Thoracic aorta (tissue), 2 donors: ENCODE results near the gene NOTCH4. TPM values are rescaled to one million over a fixed set of nuclear protein-coding genes. Genes with fewer than 3 reads are reported as not detected.
"Not testable (repeated sequence)": the region's sequence is repeated elsewhere in the genome, so short reads cannot be mapped to it uniquely, and the experiment has no call there.

ENCODE experiments used
- ATAC-seq: fragments of 150-250 bp; one replicate; pipeline ENCODE4 v1.8.0; 2017; ENCODE audit warnings: low read depth; ENCODE audit not compliant: insufficient number of reproducible peaks, low FRiP score
- DNase-seq: peaks from one replicate; pipeline ENCODE4 v3.0.0-alpha.2; 2020; ENCODE audit warnings: low spot score
- H3K27ac ChIP-seq, 2 donors: fragments of 200-600 bp; sonication (generic); 1 replicate in 1 of 2; 2 replicates in 1 of 2; pipeline ENCODE4 v1.5.1; 2016; ENCODE audit warnings: mild to moderate bottlenecking in 2 of 2, moderate library complexity in 2 of 2
- H3K27me3 ChIP-seq: fragments of 200-600 bp; sonication (generic); replicated peaks from 2 replicates; pipeline ENCODE4 v1.6.0; 2016; ENCODE audit warnings: mild to moderate bottlenecking; ENCODE audit not compliant: insufficient read depth
- H3K36me3 ChIP-seq: fragments of 200-600 bp; sonication (generic); one replicate; pipeline ENCODE4 v1.5.1; 2016
- H3K4me1 ChIP-seq, 2 donors: fragments of 200-600 bp; sonication (generic); 1 replicate in 1 of 2; 2 replicates in 1 of 2; pipeline versions ENCODE4 v1.5.1 to v1.6.0; 2016; ENCODE audit warnings: low read depth in 2 of 2, mild to moderate bottlenecking in 1 of 2; ENCODE audit not compliant: control insufficient read depth in 1 of 2
- H3K4me3 ChIP-seq: fragments of 200-600 bp; sonication (generic); 2 replicates; pipeline ENCODE4 v1.5.1; 2016; ENCODE audit warnings: mild to moderate bottlenecking
- H3K9me3 ChIP-seq: fragments of 200-600 bp; sonication (generic); 2 replicates; pipeline ENCODE4 v1.5.1; 2016
- total RNA-seq, 2 donors: library from RNA; depleted of rRNA; stranded (reverse); fragments of >200 nt; gene quantifications; one replicate each; pipeline versions ENCODE4 v1.1.0 to v1.2.3, GENCODE V29; 2016
- TF ChIP-seq, protein P1 (sequence below): fragments of 200-600 bp; sonication (generic); IDR thresholded peaks from one replicate; pipeline ENCODE4 v1.5.1; 2019; ENCODE audit warnings: antibody characterized with exemption

Gene NOTCH4
- total RNA-seq, 2 donors from 2014 or later = 23.6 to 26.0 TPM

DNA sequence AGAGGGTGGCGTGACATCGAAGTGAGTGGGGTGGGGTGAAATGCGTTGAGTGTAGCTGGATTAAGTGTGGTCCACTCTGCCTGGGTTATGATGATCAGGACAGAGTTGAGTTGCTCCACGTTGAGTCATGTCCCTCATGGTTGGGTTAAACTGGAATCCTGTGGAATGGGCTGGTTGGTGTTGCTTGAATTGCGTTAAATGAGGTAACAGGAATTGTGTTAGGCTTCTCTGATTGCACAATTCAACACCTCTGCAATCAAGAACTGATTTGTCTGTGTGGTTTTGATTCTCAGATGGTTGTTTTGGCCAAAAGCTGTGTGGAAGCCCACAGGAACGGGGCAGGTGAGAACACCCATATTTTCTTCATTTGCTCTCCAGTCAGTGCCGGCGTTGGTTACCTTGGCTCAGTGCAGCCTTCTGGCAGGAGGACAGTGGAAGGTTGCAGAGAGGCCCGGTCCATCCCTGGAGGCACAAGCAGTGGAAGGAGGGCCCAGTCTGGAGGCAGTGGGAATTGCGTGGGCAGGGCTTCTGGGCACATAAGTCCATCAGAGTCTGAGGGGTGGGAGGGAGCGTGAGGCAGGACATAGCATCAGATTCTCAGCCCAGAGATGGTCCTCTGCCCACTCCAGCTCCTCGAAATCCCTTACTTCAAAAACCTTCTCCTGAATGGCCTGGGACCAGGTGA lies 11.6 kb downstream of the NOTCH4 start:
- no peak overlapping the region for H3K27ac ChIP-seq
- no peaks in the 10 kb centered on the region for H3K9me3 ChIP-seq
- TF ChIP-seq, protein P1, sequence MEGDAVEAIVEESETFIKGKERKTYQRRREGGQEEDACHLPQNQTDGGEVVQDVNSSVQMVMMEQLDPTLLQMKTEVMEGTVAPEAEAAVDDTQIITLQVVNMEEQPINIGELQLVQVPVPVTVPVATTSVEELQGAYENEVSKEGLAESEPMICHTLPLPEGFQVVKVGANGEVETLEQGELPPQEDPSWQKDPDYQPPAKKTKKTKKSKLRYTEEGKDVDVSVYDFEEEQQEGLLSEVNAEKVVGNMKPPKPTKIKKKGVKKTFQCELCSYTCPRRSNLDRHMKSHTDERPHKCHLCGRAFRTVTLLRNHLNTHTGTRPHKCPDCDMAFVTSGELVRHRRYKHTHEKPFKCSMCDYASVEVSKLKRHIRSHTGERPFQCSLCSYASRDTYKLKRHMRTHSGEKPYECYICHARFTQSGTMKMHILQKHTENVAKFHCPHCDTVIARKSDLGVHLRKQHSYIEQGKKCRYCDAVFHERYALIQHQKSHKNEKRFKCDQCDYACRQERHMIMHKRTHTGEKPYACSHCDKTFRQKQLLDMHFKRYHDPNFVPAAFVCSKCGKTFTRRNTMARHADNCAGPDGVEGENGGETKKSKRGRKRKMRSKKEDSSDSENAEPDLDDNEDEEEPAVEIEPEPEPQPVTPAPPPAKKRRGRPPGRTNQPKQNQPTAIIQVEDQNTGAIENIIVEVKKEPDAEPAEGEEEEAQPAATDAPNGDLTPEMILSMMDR = no peak
- no peaks in the 10 kb centered on the region for H3K36me3 ChIP-seq
- no peak for DNase-seq
- H3K4me1 ChIP-seq = no peaks in the 10 kb centered on the region
- no peak overlapping the region for H3K4me3 ChIP-seq
- H3K27me3 ChIP-seq = no peaks in the 10 kb centered on the region
- no peak for ATAC-seq

DNA sequence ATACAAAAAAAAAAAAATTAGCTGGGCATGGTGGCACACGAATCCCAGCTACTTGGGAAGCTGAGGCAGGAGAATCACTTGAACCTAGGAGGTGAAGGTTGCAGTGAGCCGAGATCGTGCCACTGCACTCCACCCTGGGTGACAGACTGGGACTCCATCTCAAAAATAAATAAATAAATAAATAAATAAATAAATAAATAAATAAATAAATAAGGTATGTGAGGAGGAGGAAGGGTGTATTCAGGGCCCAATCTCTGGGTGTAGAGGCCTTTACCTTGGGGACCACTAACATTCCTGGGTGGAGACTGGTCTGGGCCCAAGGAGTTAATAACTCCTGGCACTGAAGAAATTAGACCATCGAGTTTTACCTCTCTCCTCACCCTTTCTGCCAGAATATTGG lies 12.4 kb downstream of the NOTCH4 start:
- not testable (repeated sequence) for ATAC-seq, H3K27me3 ChIP-seq, H3K9me3 ChIP-seq, H3K36me3 ChIP-seq, H3K4me3 ChIP-seq, H3K4me1 ChIP-seq, DNase-seq, H3K27ac ChIP-seq

DNA sequence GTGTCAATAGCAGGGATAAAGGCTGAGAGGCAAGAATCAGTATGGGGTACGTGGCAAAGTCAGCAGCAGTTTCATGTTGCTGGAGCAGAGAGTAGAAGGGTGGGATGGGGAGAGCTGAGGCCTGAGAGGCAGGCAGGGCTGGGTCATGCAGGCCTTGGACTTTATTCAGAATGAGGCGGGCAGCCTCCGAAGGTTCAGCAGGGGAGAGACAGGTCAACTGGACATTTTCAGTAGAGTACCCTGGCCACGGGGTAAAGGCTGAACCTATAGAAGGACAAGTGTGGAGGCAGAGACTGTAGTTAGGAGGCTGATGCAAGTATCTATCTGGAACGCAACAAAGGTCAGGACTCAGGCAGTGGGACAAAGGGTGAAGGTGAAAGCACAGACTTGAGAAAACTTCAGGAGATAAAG lies 13.7 kb downstream of the NOTCH4 start:
- H3K27me3 ChIP-seq = no peaks in the 10 kb centered on the region
- no peak overlapping the region for H3K4me3 ChIP-seq
- H3K27ac ChIP-seq = no peak overlapping the region
- TF ChIP-seq, protein P1 = no peak
- no peaks in the 10 kb centered on the region for H3K4me1 ChIP-seq
- DNase-seq (no peak), ATAC-seq (no peak)
- no peaks in the 10 kb centered on the region for H3K9me3 ChIP-seq
- no peaks in the 10 kb centered on the region for H3K36me3 ChIP-seq

DNA sequence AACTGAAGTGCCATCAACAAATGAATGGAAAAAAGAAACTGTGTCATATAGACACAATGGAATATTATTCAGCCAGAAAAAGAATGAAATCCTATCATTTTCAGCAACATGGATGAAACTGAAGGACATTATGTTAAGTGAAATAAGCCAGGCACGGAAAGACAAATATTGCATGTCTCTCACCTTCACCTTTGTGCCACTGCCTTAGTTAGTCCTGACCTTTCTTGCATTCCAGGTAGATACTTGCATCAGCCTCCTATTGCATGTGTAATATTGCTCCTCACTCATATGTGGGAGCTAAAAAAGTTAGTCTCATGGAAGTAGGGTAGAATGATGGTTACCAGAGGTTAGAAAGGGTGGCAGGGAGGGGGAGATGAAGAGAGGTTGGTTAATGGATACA lies 14.9 kb downstream of the NOTCH4 start:
- TF ChIP-seq, protein P1 = no peak

DNA sequence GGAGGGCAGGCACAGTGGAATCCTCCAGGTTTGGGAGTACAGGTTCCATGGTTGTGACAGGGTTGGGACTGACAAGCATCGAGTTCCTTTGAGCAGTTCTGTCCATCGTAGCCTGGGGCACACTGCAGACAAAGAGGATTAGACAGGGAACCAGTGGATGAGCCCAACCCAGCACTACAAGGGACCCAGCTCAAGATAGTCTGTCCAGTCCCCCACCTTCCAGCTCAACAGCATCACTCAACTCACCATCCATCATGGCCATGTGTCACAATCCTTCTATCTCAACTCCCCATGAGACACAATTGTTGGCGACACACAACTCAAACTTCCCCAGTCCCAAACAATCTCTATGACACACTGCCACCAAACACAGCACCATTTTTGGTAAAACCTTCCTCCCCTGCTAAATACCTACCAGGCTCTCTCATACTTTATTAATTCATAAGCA lies 19.6 kb downstream of the NOTCH4 start:
- H3K9me3 ChIP-seq = no peaks in the 10 kb centered on the region
- H3K27ac ChIP-seq = no peak overlapping the region
- no peak for DNase-seq
- H3K4me3 ChIP-seq = no peak overlapping the region
- H3K4me1 ChIP-seq = no peaks in the 10 kb centered on the region
- H3K27me3 ChIP-seq = no peaks in the 10 kb centered on the region
- no peaks in the 10 kb centered on the region for H3K36me3 ChIP-seq
- ATAC-seq = no peak
- TF ChIP-seq, protein P1 = no peak

More for the DNA sequence above, 14.9 kb downstream of the NOTCH4 start:
- no peaks in the 10 kb centered on the region for H3K36me3 ChIP-seq
- DNase-seq (no peak), ATAC-seq (no peak)
- no peak overlapping the region for H3K27ac ChIP-seq
- no peaks in the 10 kb centered on the region for H3K9me3 ChIP-seq
- H3K4me1 ChIP-seq = no peaks in the 10 kb centered on the region
- H3K27me3 ChIP-seq = no peaks in the 10 kb centered on the region
- no peak overlapping the region for H3K4me3 ChIP-seq
